AG09319 (cell line): ENCODE results near the gene HTR4.

Experiments used
- DNase-seq: peaks from one replicate; pipeline ENCODE4 v3.0.0-alpha.2; 2010; ENCODE audit warnings: low read depth; ENCODE audit errors: extremely low read depth
- CTCF ChIP-seq: IDR thresholded peaks from 2 replicates; pipeline ENCODE4 v1.5.1; 2011; ENCODE audit warnings: low read depth, mild to moderate bottlenecking, inconsistent platforms, low read length, moderate library complexity

HTR4 gene

DNA sequence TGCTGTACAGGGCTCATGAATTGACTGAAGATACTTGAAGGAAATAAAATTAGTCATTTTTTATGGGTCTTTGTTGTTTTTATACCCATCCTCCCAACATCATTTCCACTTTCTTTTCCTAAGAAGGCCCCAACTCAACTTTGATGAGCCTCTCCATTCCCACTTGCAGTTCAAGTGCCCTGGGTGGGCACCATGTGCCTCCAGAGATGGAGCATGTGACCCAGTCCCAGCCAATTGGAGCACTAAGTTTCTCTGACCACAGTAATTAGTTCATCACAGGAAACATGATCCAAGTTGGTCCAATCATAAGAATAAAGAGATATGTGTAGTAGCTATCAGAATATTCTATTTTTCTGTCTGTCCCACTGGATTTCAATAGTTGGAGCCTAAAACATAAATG, 46.9 kb downstream of the HTR4 start:
- no peak for DNase-seq
- no peak for TF ChIP-seq CTCF

GRCh38 chr5:148606296-148606695, 48.0 kb downstream of the HTR4 start:
- TF ChIP-seq CTCF, result no peak
- DNase-seq, result no peak

GRCh38 chr5:148599187-148599586, 55.1 kb downstream of the HTR4 start:
- TF ChIP-seq CTCF, result no peak
- DNase-seq, result no peak

DNA sequence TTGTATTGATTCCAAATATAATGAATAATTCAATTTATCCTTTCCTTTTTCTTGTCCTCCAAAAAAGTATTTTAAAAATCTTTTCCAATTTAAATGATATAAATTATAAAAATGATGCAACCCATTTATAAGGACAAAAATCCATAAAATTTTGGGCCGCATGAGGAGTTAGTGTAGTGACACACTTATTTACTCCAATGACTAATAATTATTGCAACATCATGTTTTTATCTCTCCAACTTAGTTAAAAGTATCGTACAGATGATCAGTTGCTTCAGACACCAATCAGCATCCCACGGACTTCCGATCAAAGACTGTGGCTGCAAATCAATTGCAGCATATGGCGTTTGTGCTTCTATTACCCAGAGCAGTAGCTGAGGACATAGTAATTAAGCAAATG, 58.6 kb downstream of the HTR4 start:
- no peak for TF ChIP-seq CTCF
- DNase-seq, result no peak

- DNase-seq, result no peak
- no peak for TF ChIP-seq CTCF
Observed at GRCh38 chr5:148586796-148587195, 67.5 kb downstream of the HTR4 start.

GRCh38 chr5:148585988-148586387, 68.3 kb downstream of the HTR4 start:
- DNase-seq, result no peak
- TF ChIP-seq CTCF, result no peak

DNA sequence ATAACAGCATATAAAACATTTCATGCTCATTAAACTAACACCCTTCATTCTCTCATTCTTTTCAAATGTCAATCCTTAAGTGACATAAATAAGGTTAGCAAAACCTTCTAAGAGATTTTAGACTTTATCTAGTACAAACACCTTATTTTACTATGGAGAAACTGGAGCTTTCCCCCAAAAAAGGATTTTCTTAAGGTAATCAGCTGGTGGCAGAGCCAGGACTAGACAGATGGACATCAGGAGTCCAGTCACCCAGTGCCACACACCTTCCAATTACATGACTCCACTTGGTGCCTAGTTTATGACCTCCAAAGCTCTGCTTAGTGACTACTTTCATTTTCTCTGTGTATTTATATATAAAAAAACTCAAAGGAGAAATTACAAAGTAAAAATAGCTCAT, 70.2 kb downstream of the HTR4 start:
- DNase-seq, result no peak
- TF ChIP-seq CTCF, result no peak
